HFFc6 (cell line): ENCODE data around the gene SEPTIN5. TPM values are rescaled to one million over a fixed set of nuclear protein-coding genes. Genes with fewer than 3 reads are reported as not detected.

Experiments
- DNase-seq: peaks from one replicate; pipeline ENCODE4 v3.0.0-alpha.2; 2018
- H3K27ac Mint-ChIP-seq: 2 replicates; pipeline ENCODE4 v1.8.0; 2020; ENCODE audit warnings: mild to moderate bottlenecking, mixed read lengths
- H3K27me3 Mint-ChIP-seq: 2 replicates; pipeline ENCODE4 v1.8.0; 2021; ENCODE audit warnings: mild to moderate bottlenecking, moderate library complexity, mixed read lengths; ENCODE audit not compliant: insufficient read depth
- H3K36me3 Mint-ChIP-seq: 2 replicates; pipeline ENCODE4 v1.8.0; 2021; ENCODE audit warnings: low read depth, mixed read lengths
- H3K4me1 Mint-ChIP-seq: 2 replicates; pipeline ENCODE4 v1.8.0; 2020; ENCODE audit warnings: low read depth, mixed read lengths
- H3K4me3 Mint-ChIP-seq: 2 replicates; pipeline ENCODE4 v1.8.0; 2020; ENCODE audit warnings: mild to moderate bottlenecking, moderate library complexity, mixed read lengths
- H3K9me3 Mint-ChIP-seq: 2 replicates; pipeline ENCODE4 v1.8.0; 2020; ENCODE audit warnings: mild to moderate bottlenecking, mixed read lengths
- CTCF ChIP-seq: fragments of 200-600 bp; sonication (generic); IDR thresholded peaks from 2 replicates; pipeline ENCODE4 v1.5.0; 2021; ENCODE audit warnings: antibody characterized with exemption, mild to moderate bottlenecking
- total RNA-seq, 6 experiments: library from RNA; stranded (reverse); fragmentation: NEBNext Ultra II Directional; extraction: Animal tissue kit (Norgen Biotek cat#: 25700); gene quantifications; 2 replicates in 1 of 6; 3 replicates in 5 of 6; pipeline ENCODE4 v1.2.3, GENCODE V29; 2021

The SEPTIN5 gene
- total RNA-seq, 6 experiments from 2014 or later: 4.9 to 13.7 (median 6.5) TPM

- TF ChIP-seq CTCF: no peak
These were observed 30.2 kb downstream of the SEPTIN5 start for GRCh38 chr22:19744350-19745006.

DNA sequence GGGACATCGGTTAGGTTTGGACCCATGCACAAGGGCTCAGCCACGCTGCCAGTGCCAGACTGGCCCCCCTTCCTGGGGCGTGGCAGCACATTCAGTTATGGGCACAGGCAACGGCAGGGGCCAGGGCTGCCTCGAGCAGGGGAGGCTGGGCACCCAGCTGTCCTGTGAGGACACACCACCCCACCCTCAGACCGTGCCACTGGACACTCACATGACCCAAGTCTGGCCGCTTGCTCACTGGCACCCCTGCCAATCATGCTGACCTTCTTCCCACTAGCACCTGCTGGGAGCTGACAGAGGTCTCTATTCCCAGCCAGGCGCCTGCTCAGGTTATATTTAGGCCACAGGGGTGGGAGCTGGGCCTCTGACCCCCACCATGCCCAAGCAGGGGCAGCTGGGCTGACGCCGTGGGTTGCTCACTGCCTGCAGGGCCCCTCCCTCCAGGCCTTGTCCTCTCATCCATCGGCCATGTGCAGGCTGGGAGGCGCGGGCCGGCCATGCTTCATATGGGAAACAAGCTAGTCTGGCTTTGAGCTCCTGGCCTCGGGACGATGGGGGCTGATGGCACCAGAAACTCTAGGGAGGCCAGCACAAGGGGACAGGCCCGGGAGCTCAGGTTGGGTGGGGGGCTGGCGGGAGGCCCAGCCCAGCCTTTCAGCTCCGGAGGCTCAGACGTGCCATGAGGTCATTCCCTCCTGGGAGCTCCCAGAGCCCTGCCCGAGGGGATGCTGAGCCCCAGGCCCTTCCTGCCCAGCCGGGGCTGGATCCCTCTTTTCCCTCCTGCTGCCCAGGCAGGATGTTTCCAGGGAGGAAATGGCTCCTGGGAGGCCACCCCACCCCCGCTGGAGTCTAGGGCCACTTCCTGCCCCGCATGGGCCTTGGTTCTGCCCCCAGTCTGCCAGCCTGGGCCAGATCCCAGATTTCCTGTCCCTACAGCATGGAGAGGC lies 31.1 kb downstream of the SEPTIN5 start:
- no peak overlapping the region for H3K4me3 Mint-ChIP-seq
- peaks cover 6% of the 10 kb centered on the region; the same call in 1 of the 2 replicates for H3K4me1 Mint-ChIP-seq
- H3K27ac Mint-ChIP-seq: no peak overlapping the region
- no peak for TF ChIP-seq CTCF
- H3K9me3 Mint-ChIP-seq: no peaks in the 10 kb centered on the region
- no peaks in the 10 kb centered on the region for H3K36me3 Mint-ChIP-seq
- no peak for DNase-seq
- peaks cover 5% of the 10 kb centered on the region for H3K27me3 Mint-ChIP-seq

More at GRCh38 chr22:19744350-19745006, 30.2 kb downstream of the SEPTIN5 start:
- Mint-ChIP-seq H3K9me3 (no peaks in the 10 kb centered on the region), H3K4me3 (no peak overlapping the region), H3K27ac (no peak overlapping the region), H3K27me3 (peaks cover 5% of the 10 kb centered on the region), H3K36me3 (no peaks in the 10 kb centered on the region), H3K4me1 (peaks cover 6% of the 10 kb centered on the region; the same call in 1 of the 2 replicates)
- DNase-seq: no peak

DNA sequence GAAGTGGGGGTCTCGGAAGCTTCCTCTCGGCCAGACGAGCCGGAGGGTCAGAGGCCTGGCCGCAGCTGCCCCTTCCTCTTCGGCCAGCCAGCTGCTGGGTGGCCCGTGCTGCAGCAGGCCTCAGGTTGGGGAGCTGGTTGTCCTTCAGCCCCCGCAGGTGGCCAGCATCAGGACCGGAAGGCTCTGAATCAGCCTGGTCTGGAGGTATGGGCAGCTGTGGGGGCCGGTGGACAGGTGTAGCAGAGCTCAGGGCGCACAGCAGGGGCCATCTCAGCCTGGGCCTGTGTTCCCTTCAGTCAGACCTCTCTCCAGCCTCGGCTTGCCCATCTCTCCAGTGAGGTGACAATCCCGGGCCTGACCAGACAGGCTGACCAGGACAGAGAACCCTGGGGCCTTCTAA lies 32.4 kb downstream of the SEPTIN5 start:
- no peak for TF ChIP-seq CTCF
- DNase-seq: no peak
- H3K27ac Mint-ChIP-seq: no peak overlapping the region
- no peak overlapping the region for H3K4me3 Mint-ChIP-seq
- H3K9me3 Mint-ChIP-seq: no peaks in the 10 kb centered on the region
- H3K27me3 Mint-ChIP-seq: peaks cover 5% of the 10 kb centered on the region
- no peaks in the 10 kb centered on the region for H3K36me3 Mint-ChIP-seq
- peaks cover 13% of the 10 kb centered on the region for H3K4me1 Mint-ChIP-seq

DNA sequence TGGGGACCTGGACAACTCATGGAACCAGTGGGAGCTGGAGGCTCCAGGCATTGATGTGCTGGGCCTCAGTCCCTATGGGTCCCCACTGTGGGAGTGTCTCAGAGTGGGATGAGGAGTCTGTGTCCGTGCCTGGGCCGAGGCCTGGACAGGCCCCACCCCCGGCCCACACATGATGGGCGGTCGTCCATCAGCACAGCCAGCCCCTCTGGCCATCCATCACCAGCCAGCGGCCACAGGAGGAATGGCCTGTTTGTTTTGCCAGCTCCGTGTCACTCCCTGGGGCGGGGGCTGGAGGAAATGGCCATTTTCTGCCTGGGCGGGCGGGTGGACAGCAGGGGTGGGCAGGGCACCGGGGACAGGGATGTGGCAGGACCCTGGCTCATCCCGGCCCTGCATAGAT lies 33.2 kb downstream of the SEPTIN5 start:
- Mint-ChIP-seq H3K36me3 (no peaks in the 10 kb centered on the region), H3K4me3 (no peak overlapping the region), H3K27ac (no peak overlapping the region), H3K4me1 (peaks cover 13% of the 10 kb centered on the region), H3K27me3 (peaks cover 4% of the 10 kb centered on the region), H3K9me3 (no peaks in the 10 kb centered on the region)
- TF ChIP-seq CTCF: no peak
- DNase-seq: no peak

GRCh38 chr22:19748139-19748538 lies 33.8 kb downstream of the SEPTIN5 start:
- no peak for DNase-seq
- H3K9me3 Mint-ChIP-seq: no peaks in the 10 kb centered on the region

More at GRCh38 chr22:19748139-19748538, 33.8 kb downstream of the SEPTIN5 start:
- H3K4me1 Mint-ChIP-seq: peaks cover 13% of the 10 kb centered on the region
- H3K27ac Mint-ChIP-seq: no peak overlapping the region
- no peak for TF ChIP-seq CTCF
- no peak overlapping the region for H3K4me3 Mint-ChIP-seq
- no peaks in the 10 kb centered on the region for H3K36me3 Mint-ChIP-seq
- peaks cover 6% of the 10 kb centered on the region for H3K27me3 Mint-ChIP-seq
